GM18867 (cell line): ENCODE data around the gene INSYN2A.

Source experiments
- ATAC-seq: cut with Tn5 transposase; IDR thresholded peaks from one replicate; pipeline ENCODE4 v1.9.1; 2021; ENCODE audit warnings: mild to moderate bottlenecking, moderate library complexity; ENCODE audit not compliant: unreplicated experiment

The INSYN2A gene, protein sequence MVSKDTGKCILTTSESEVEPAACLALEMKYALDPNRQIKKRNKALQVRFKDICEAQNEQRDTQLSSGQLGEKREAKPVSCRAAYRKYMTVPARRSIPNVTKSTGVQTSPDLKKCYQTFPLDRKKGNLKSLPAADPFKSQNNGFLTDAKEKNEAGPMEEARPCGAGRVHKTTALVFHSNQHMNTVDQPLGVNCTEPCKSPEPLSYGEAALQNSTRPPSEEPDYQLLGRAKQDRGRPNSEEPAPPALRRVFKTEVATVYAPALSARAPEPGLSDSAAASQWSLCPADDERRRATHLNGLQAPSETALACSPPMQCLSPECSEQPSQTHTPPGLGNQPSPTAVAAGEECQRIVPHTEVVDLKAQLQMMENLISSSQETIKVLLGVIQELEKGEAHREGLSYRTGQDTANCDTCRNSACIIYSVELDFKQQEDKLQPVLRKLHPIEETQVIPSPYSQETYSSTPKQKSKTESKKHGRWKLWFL

DNA sequence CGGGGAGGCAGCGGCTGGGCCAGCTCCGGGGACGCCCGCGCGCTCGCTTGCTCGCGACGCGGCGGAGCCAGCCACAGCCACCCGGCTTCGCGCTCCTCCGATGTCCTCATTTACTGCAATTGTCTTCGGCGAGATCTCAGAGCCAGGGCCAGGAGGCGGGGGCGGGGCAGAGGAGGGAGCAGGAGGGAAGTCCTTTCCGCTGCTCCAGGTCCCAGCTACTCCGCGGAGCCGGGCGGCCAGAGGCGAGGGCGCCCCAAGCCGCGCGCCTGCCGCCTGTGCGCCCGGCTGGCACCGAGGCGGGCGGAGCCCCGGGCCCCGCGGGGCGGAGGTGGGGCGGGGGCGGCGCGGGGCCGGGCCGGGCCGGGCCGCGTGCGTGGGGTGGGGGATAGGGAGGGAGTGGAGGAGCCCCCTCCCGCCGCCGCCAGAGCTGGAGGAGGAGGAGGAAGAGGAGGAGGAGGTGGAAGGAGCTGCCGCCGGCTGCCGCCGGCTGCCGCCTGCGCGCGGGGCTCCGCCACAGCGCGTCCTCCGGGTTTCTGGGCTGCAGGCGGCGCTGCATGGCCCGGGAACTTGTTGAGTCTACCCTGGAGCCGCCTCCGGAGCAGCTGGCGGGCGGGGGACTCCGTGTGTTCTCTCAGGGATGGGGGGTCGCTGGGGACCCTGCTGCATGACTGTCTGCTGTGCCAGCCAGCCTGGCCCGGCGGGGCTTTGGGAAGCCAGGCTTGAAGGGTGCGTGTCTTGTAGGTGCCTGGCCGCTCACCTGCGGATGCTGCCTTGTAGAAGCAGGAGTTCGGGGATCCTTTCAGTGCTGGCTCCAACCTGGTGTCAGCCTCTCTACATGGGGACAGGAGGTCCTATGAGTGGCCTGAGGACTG is at the start of gene INSYN2A:
TSS of gene INSYN2A (minus strand) at position 310 of the 872 bp plus-strand sequence. CDS start 20,196 bp downstream, outside the sequence.
- no peak for ATAC-seq

DNA sequence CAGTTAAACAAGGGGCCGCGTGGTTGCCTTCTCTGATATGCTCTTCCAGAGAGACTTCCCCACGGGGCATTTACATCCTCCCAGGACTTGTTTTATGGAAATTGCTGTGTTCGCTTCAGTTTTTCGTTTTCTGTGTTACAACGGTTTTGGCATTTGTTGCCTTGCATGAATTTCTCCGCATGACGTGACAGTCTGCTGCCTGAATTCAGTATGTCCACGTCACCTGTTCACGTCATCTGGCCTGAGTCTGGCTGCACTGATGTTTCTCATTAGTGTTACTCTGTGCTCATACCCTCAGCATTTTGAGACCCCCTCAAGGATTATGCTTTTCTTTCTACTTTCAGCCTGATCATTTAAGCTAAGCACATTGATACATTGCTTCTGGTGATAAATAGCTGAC is 49.1 kb upstream of the INSYN2A start:
- no peak for ATAC-seq

DNA sequence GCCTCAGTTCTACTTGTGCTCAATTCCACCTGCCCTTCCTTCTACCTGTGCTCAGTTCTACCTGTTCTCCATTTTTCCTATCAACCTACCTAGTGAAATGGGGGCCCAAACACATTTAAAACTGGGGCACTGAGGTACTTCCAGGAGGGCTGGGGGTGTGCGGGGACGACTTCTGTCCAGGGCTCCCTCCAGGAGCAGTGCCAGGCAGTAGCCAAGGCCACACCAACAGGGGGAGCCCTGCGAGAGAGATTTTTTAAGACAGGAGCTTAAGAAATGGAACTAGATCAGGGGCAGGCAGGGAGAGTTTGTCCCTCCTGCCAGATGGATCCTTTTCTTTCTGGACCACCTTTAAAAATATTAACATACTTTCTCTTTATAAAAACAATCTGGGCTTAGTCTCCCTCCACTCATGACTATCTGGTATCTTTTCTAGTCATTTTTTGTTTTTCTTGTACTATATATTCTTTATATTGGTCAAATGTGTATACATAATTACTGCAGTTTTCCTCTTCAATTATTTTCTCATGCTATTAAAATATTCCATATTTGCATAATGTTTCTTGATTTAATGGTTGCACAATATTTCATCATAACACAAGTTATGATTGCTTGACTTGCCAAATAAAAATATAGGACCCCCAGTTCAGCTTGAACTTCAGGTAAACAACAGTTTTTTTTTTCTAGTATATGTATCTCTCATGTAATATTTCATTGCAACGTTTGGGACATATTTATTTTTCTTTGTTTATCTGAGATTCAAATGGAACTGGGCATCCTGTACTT is 47.3 kb upstream of the INSYN2A start:
- no peak for ATAC-seq

DNA sequence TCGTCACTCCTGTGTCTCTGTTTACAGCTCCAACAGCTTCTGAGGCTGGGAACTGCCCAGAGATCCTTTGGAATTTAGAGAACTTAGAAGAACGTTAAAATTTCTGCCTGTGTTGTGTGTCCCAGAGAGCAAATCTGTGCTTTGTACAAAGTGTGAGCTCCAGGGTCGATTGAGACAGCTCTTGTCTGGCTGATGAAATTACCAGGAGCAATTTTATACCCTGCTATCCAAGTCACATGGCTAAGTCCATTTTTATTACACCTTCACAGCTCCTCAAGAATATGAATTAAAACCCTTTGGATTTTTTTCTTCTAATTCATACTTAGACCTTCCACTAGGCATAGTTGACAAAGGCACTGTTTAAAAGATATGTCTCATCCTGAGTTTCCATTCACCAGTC is 46.5 kb upstream of the INSYN2A start:
- no peak for ATAC-seq

DNA sequence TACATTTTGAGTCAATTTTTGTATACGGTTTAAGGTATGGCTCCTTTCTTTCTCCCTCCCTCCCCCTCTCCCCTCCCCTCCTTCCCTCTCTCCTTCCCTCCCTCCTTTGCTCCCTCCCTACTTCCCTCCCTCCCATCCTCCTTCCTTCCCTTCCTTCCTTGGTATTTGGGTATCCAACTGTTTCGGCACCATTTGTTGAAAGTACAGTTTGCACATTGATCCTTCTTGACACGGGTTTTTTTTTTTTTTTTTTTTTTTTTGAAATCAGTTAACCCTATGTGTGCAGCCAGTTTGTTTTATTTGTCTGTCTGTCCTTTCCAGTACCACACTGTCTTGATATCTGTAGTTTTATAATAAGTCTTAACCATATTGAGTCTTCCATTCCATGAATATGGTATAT is 39.9 kb upstream of the INSYN2A start:
- ATAC-seq, result no peak

DNA sequence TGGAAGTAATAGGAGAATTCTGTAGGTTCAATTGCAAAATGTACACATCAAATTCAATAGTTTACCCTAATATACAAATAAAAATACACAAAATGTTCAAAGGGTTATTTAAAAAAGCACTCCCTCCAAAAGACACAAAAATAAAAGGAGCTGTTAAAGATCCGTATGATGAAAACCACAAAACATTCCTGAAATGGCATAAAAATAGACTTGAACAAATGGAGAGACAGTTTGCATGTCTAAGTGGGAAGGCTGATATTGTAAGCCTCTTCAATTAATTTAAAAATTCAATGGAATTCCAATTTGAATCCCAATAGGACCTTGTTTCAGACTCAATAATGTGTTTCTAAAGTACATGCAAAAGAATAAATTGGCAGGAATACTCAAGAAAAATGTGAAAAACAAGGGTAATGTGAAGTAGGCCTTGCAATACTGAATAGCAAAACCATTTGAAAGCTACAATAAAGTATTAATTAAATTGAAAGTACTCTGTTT is 38.0 kb upstream of the INSYN2A start:
- ATAC-seq, result no peak

DNA sequence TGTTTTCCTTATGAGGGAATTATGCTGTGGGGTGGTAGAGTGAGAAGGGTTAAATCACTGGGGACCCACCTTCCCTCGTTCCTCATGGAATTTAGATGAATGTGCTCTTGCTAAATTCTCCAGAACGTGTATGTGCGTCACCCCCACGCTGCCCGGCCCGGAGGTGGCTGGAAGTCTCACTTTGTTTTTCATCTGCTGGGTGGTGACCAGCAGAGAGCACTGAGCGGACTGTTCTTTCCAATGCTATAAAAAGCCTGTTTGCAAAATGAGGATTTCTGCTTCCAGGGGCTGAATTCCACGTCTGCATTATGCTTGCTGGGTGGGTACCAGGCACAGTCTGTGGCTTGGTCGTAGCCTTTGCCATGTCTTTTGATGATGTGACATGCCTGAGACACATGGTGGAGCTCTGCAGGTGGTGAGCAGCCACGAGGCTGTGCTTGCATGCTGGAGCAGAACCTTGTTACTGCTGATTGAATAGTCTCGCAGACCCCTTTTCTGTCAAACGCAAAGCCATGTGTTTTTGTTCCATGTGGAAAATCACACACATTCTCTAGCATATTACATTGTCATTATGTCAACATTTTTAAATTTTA is 31.9 kb upstream of the INSYN2A start:
- no peak for ATAC-seq

DNA sequence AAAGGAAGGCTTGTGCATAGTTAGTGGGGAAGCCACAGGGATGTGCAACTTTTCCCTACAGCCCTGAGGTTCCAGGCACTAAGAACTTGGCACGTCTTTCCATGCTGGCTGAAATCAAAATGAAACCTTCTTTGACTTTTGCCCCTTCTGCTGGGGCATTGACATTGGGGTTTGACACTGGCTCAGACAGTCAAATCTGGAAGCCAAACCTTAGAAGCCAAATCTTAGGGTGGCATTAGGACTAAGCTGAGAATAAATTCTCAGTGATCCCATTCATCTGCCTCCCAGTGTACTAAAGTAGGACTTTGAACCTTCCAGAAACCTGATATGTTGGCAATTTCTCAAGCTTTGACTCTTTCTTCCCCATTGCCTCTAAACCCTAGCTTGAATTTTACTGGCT is 31.3 kb upstream of the INSYN2A start:
- no peak for ATAC-seq

DNA sequence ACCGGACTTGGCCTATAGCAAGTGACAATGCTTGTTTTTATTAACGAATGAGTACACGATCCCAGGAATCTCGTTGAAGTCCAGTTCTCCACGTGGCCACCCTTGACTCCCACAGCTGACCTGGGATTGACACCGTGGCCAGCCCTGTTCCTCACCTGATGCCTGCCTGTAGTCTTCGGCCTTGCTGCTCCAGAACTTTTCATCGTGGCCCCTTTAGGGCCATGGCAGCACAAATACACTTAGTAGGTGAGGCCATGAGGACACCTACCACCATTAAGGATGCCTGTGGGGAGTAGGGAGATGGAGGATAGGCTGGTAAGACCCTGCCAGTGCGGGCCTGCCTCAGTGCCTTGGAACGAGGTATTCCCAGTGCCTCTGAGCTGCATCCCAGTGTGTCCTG is 30.6 kb upstream of the INSYN2A start:
- ATAC-seq, result no peak

DNA sequence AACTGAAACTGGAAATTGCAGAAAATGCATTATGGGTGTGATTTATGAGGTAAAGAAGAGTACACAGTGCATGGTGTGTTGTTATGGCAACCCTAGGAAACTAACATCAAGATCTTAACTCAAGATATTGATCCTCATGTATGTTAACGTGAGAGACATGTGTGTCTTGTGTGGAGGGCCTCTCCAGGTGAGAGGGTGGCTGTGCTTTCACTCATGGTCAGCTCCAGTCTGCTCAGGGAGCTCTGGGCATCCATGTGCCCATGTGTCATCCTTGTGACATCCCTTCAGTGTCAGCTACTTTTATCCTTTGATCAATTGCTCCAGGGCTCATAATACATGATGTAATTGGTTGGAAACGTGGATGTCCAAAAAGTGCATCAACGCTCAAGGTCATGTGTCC is 24.9 kb upstream of the INSYN2A start:
- ATAC-seq, result no peak

DNA sequence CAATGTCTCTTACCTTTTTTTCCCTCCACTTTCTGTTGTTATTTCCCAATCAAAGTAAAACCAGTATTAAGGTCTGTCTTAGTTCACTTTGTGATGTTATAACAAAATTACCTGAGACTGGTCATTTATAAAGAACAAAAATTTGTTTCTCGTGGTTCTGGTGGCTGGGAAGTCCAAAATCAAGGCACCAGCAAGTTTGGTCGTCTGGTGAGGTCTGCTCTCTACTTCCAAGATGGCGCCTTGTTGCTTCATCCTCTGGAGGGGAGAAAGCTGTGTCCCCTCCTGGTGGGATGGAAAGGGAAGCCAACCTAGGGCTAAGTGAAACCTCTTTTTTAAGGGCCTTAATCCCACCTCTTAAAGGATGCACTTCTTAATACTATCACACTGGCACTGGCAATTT is 22.3 kb upstream of the INSYN2A start:
- no peak for ATAC-seq

DNA sequence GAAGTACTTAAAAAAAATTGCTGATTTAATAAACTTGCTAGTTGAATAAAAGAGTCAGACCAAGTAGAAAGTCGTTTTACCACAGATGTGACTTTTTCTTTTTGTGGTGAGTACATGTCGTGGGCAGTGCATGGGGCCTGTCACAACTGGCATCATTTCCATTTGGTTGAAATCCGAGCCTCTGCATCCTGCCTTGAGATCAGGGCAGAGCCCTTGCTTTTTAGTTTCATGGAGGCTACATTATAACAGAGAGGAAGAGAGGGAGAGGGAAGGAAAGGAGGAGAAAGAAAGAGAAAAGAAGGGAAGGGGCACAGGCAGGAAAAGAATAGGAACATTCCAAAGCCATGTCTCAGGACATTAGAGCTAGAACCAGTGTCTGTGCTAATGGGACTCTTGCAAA is 20.4 kb upstream of the INSYN2A start:
- no peak for ATAC-seq

DNA sequence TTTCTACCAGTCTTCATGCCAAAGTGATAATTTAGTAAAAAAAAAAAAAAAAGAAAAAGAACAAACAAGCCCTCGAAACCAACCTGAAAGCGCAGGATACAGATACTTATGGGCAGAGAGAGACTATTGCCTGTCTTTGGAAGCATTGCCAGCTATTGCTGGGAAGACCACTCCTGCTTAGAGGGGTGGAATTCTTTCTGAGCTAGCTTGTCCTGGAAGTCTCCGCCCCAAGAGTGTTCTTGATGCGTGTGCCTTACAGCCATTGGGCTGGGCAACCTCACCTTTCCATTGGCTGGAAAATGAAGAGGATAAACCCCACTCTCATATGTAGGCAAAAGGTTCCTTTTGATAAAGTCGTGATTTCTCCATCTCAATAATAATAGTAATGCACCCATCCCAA is 19.9 kb upstream of the INSYN2A start:
- ATAC-seq, result no peak

DNA sequence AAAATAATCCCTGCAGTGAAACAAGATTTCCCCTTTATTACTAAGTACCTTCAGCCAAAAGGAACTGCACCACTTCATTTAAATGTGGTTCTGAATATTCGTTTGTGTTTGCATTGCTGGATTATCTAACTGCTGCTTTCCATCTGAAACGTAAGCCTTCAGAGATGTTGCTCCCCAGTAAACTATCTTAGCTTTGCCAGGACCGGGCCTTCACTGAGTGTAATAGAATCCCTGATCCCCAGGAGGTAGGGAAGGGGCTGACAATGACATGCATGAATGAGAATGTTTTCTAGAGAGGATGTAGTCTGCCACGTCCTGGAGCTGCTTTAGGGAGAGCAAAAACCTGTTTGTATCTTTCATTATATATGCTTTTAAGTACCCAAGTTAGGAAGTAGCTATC is 19.5 kb upstream of the INSYN2A start:
- no peak for ATAC-seq

DNA sequence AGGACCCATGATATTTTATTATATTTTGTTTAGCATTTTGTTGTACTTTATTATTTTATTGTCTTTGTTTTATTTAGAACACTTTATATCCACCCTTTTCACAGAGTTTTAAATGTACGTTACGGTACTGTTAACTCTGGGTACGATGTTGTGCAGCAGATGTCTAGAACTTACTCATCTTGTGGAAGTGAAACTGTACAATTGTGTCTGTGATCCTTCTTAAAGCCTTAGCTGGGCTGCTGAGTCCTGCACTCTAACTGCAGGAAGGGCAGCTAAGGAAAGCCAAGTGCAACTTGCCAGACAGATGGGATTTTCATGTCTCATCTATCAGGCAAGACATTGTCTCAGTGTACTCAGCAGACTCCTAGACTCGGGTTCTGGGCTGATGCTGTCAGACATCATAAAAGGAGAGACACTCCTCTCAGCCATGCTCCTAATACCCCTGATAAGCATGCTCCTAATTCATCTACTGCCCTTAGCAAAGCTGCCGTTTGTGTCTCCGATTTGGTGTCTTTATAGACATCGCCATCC is 14.6 kb upstream of the INSYN2A start:
- no peak for ATAC-seq

DNA sequence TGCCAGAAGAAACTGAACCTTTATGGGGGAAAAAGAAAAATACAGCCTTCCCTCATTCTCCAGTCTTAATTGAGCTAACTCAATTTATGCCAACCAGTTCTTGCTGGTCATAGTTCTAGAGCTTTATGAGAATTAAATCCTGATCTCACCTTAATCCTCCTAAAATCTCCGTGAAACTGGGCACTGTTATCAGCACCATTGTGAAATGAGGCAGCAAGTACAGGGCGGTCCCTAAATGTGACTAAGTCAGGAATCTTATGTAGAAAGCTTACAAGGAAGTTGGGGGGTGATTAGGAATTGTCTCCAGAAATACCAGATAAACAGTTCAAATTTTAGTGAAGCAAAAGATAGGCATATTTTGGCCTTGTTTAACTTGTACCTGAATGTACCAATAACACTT is 10.7 kb upstream of the INSYN2A start:
- ATAC-seq, result no peak

DNA sequence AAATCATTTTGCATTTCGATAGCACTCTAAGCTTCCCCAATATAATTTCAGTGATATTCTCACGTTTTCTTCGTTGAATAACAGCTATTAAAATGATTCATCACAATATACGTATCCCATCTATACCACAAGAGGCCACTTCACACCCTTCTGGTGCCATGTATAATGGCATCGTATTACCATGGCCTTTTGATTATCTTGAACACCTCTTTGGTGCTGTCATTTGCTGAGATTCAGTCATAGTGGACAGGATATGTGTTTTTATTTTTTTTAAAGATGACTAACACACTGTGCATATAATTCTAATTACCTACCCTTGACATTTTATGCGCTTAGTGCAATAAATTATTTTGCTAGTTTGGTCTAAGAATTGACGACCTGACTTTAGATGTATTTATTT is 6.7 kb upstream of the INSYN2A start:
- ATAC-seq, result no peak

DNA sequence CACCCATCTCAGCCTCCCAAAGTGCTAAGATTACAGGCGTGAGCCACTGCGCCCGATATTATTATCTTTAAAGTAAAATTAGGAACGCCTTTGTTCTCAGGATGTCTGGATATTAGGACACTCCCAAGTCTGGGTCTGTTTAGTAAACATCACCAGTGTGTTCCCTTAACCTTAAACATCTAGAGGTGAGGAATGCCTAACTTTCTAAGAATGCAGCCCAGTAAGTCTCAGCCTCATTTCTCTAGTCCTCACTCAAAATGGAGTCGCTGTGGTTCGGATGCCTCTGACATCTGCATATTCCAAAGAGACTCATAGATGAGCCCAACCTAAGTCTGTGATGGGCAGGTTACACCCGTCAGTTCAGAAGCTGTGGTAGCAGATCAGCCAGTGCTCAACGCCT is 4.3 kb upstream of the INSYN2A start:
- ATAC-seq, result no peak

DNA sequence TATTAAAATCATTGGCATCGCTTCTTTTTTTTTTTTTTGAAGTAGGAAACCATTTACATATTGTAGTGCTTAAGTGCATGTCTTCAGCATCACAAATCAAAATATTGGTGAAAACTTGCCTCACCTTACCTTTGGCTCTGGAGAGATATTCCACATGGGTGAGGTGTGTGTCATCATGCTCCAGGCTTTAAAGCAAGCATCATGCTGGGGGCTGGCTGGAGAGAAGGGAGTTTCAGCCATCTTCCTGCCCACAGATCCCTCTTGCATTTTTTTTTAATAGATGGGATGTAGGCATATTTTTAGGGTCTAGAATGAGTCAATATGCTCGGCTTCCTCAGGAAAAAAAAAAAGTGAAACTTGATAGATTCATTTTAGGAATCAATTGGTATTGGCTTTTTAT is 2.3 kb upstream of the INSYN2A start:
- no peak for ATAC-seq

DNA sequence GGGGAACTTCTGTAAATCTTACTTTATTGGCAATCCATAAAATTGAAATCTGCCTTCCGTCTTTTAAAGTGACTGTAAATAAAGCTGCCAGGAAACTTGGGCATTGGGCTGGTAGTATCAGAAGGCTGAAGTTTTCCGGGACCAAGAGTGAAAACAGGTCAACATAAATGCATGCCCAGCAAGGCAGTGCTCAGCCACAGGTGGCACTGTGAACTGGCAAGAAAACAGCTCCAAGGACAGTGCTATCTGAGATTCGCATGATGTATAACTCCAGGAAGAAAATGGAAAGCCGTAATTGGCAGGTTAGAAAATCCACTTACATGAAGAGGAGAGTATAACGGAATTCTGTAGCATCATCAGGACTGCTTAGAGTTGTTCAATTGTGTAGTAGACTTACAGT is 1.9 kb upstream of the INSYN2A start:
- ATAC-seq, result no peak

DNA sequence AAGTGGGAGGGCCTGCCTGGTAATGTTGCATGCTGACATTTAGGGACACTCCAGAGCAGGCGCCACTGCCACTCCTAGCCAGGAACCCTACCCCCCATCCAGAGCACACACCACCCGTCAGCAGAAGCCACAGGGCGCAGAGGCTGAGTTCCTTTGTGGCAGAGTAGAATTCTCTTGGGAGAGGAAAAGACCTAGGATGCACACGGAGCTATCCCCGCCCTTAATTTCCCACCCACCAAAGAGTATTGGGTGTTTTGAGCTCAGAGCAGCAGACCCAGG is 702 bp upstream of the INSYN2A start:
- ATAC-seq, result no peak
